GM12892 (cell line): ENCODE measurements around the gene PRR3.

Experiments used
- POLR2A ChIP-seq: IDR thresholded peaks from 2 replicates; pipeline ENCODE4 v1.6.1; 2011; ENCODE audit warnings: low read depth, low read length, control low read depth
- POLR2AphosphoS5 ChIP-seq: IDR thresholded peaks from 2 replicates; pipeline ENCODE4 v1.6.1; 2011; ENCODE audit warnings: low read depth, low read length, control low read depth
- TAF1 ChIP-seq: IDR thresholded peaks from 2 replicates; pipeline ENCODE4 v1.6.1; 2011; ENCODE audit warnings: low read depth, mild to moderate bottlenecking, control low read depth, low read length, borderline replicate concordance

GRCh38 chr6:30578051-30578450, 21.0 kb downstream of the PRR3 start:
- no peak for TF ChIP-seq POLR2A
- no peak for TF ChIP-seq TAF1
- TF ChIP-seq POLR2AphosphoS5, result no peak
